HepG2 (cell line): ENCODE measurements around the gene CDCP2. TPM values are rescaled to one million over a fixed set of nuclear protein-coding genes. Genes with fewer than 3 reads are reported as not detected.

Source experiments
- ATAC-seq: fragments of 200-7000 bp; cut with Tn5 transposase; 3 replicates; pipeline ENCODE4 v1.9.1; 2020; ENCODE audit warnings: mild to moderate bottlenecking, moderate library complexity
- Bru-seq: library from RNA; stranded (reverse); fragments of 400-500 nt; gene quantifications from one replicate; lab custom pipeline; 2021; lab: Mats Ljungman, UMichigan
- BruChase-seq, 2 experiments: library from RNA; stranded (reverse); fragments of 400-500 nt; gene quantifications; one replicate each; lab custom pipeline; 2021; lab: Mats Ljungman, UMichigan
- BruUV-seq: library from RNA; stranded (reverse); fragments of 400-500 nt; replicated peaks from 2 replicates; lab custom pipeline; 2021; lab: Mats Ljungman, UMichigan
- CTCF ChIA-PET: fragments of 300-600 bp; formaldehyde crosslinking; extraction: SDS; loops from one replicate; lab custom pipeline; 2021; ENCODE audit warnings: low total read pairs, inconsistent platforms, low intra/inter-chr PET ratio; lab: Yijun Ruan, JAX
- POLR2A ChIA-PET: fragments of 350-600 bp; sonication (Branson Sonifier 250); formaldehyde crosslinking; loops from one replicate; lab custom pipeline; 2020; ENCODE audit warnings: antibody characterized with exemption, inconsistent platforms; lab: Yijun Ruan, JAX
- DNase-seq: peaks from one replicate; pipeline ENCODE4 v3.0.0-alpha.2; 2015; ENCODE audit warnings: low spot score
- FAIRE-seq: peaks from 3 replicates; lab custom pipeline; 2011; peaks lifted over from hg19 to GRCh38; lab: Jason Lieb, UNC
- H2AFZ ChIP-seq: one replicate; pipeline ENCODE4 v1.6.1; 2011; ENCODE audit warnings: low read length, inconsistent platforms
- H3K27ac ChIP-seq: fragments of 300-600 bp; 3 replicates; pipeline ENCODE4 v1.8.0; 2011; ENCODE audit warnings: mixed run types, mild to moderate bottlenecking, mixed read lengths, low read length, inconsistent platforms; ENCODE audit not compliant: insufficient read depth; ENCODE audit errors: extremely low read length
- H3K27me3 ChIP-seq, 2 experiments: fragments of 200-600 bp in 1 of 2; 2 replicates in 1 of 2; 3 replicates in 1 of 2; pipeline versions ENCODE4 v1.6.0 to v1.8.0; 2011; ENCODE audit warnings: low read length in 2 of 2, mild to moderate bottlenecking in 2 of 2, moderate library complexity in 2 of 2, inconsistent platforms in 1 of 2; ENCODE audit not compliant: insufficient read depth in 2 of 2, control insufficient read depth in 1 of 2
- H3K36me3 ChIP-seq, 2 experiments: fragments of 200-600 bp in 1 of 2; replicated peaks in 1 of 2; 2 replicates in 1 of 2; 3 replicates in 1 of 2; pipeline versions ENCODE4 v1.5.1 to v1.8.0; 2011; ENCODE audit warnings: low read length in 2 of 2, inconsistent platforms in 1 of 2; ENCODE audit not compliant: insufficient read depth in 2 of 2, control insufficient read depth in 1 of 2
- H3K4me1 ChIP-seq: 2 replicates; pipeline ENCODE4 v1.5.1; 2012; ENCODE audit warnings: low read length, inconsistent platforms; ENCODE audit not compliant: insufficient read depth
- H3K4me2 ChIP-seq: 2 replicates; pipeline ENCODE4 v1.6.0; 2011; ENCODE audit warnings: low read depth, low read length, inconsistent platforms
- H3K4me3 ChIP-seq, 3 experiments: fragments of 200-600 bp in 1 of 3; sonication (generic), shearing (Covaris generic) in 1 of 3; replicated peaks in 1 of 3; 2 replicates each; pipeline ENCODE4 v1.5.1; 2011 to 2016; ENCODE audit warnings: low read length in 3 of 3, inconsistent platforms in 2 of 3, low read depth in 2 of 3, mild to moderate bottlenecking in 2 of 3, control low read depth in 1 of 3, mixed read lengths in 1 of 3; ENCODE audit not compliant: insufficient read depth in 1 of 3
- H3K79me2 ChIP-seq: one replicate; pipeline ENCODE4 v1.6.1; 2011; ENCODE audit warnings: low read length, inconsistent platforms; ENCODE audit not compliant: insufficient read depth
- H3K9ac ChIP-seq: 2 replicates; pipeline ENCODE4 v1.6.0; 2011; ENCODE audit warnings: mild to moderate bottlenecking, low read depth, low read length, inconsistent platforms; ENCODE audit not compliant: insufficient read depth
- H3K9me3 ChIP-seq: 2 replicates; pipeline ENCODE4 v1.5.1; 2012; ENCODE audit warnings: mild to moderate bottlenecking, low read length
- H4K20me1 ChIP-seq: 2 replicates; pipeline ENCODE4 v1.6.0; 2011; ENCODE audit warnings: inconsistent platforms, mild to moderate bottlenecking, low read length, moderate library complexity; ENCODE audit not compliant: insufficient read depth
- CENPT ChIP-seq: sonication (generic); formaldehyde crosslinking; IDR thresholded peaks from 2 replicates; pipeline ENCODE4 v1.8.0; 2022; ENCODE audit warnings: low read depth, mild to moderate bottlenecking, moderate library complexity, missing genetic modification reagents
- MEIS1 ChIP-seq: sonication (generic); formaldehyde crosslinking; IDR thresholded peaks from 2 replicates; pipeline ENCODE4 v1.9.0; 2021; ENCODE audit warnings: mild to moderate bottlenecking, missing genetic modification reagents, moderate library complexity, borderline replicate concordance
- MEIS2 ChIP-seq: sonication (generic); formaldehyde crosslinking; IDR thresholded peaks from 2 replicates; pipeline ENCODE4 v1.9.0; 2021; ENCODE audit warnings: mild to moderate bottlenecking, missing genetic modification reagents
- SNAPC4 ChIP-seq: sonication (generic); formaldehyde crosslinking; IDR thresholded peaks from 2 replicates; pipeline ENCODE4 v1.4.0; 2020; ENCODE audit warnings: mild to moderate bottlenecking, missing genetic modification reagents
- SP2 ChIP-seq: sonication (generic); formaldehyde crosslinking; IDR thresholded peaks from 2 replicates; pipeline ENCODE4 v1.5.1; 2020; ENCODE audit warnings: mild to moderate bottlenecking, missing genetic modification reagents
- ZNF142 ChIP-seq: sonication (generic); formaldehyde crosslinking; IDR thresholded peaks from 2 replicates; pipeline ENCODE4 v1.4.0; 2020; ENCODE audit warnings: missing genetic modification reagents
- ZNF180 ChIP-seq: sonication (generic); formaldehyde crosslinking; IDR thresholded peaks from 2 replicates; pipeline ENCODE4 v1.4.0; 2020; ENCODE audit warnings: low read depth, missing genetic modification reagents, borderline replicate concordance
- ZNF75D ChIP-seq: sonication (generic); formaldehyde crosslinking; IDR thresholded peaks from 2 replicates; pipeline ENCODE4 v1.8.1; 2023; ENCODE audit warnings: missing genetic modification reagents, mild to moderate bottlenecking, borderline replicate concordance
- ZNF777 ChIP-seq: sonication (generic); formaldehyde crosslinking; IDR thresholded peaks from 2 replicates; pipeline ENCODE4 v1.4.0; 2020; ENCODE audit warnings: missing genetic modification reagents
- WGBS: methylation state at CpG from one replicate; pipeline ENCODE4 v1.1.6; 2017; ENCODE audit warnings: low lambda C conversion rate; 5-methylcytosine and 5-hydroxymethylcytosine counted together
- in situ Hi-C: cut with HindIII; loops from 2 replicates; pipeline ENCODE4 v1.10.0; 2017; ENCODE audit warnings: low pct_unique_long_range_greater_than_20kb; ENCODE audit not compliant: extremely low pct_ligation_motif_present
- intact Hi-C: fragments of 100-400 bp; cut with micrococcal nuclease; formaldehyde crosslinking; loops from one replicate; pipeline ENCODE4 v1.10.0; 2022; ENCODE audit not compliant: unreplicated experiment
- long read RNA-seq, 2 experiments: library from RNA in 1 of 2; library from polyadenylated mRNA in 1 of 2; stranded (forward) in 1 of 2; unstranded in 1 of 2; transcript quantifications; one replicate each; pipeline ENCODE4 v2.0.0, GENCODE V29; 2019 to 2022
- polyA minus RNA-seq, 3 experiments: library from RNA; depleted of rRNA, polyadenylated mRNA; stranded (reverse); fragments of >200 nt; gene quantifications; 2 replicates each; pipeline ENCODE4 v1.2.3, GENCODE V29; 2011; ENCODE audit warnings: low replicate concordance in 1 of 3
- polyA plus RNA-seq, 8 experiments: library from polyadenylated mRNA; depleted of rRNA in 3 of 8; stranded (reverse) in 7 of 8; unstranded in 1 of 8; fragments of >200 nt; fragmentation: Illumina TruSeq in 4 of 8; extraction: Trizol in 4 of 8; gene quantifications; 2 replicates each; pipeline versions ENCODE4 v1.2.1 to v1.2.3, GENCODE V29; 2011 to 2016; ENCODE audit warnings: low read depth in 4 of 8, missing spikeins in 1 of 8, mixed read lengths in 1 of 8; ENCODE audit not compliant: insufficient read depth in 1 of 8
- total RNA-seq, 5 experiments: library from RNA; depleted of rRNA; stranded (reverse); fragments of >200 nt; fragmentation: Illumina TruSeq; extraction: Trizol; gene quantifications; 2 replicates each; pipeline ENCODE4 v1.2.3, GENCODE V29; 2016; ENCODE audit warnings: low read depth in 1 of 5

Gene CDCP2
- total RNA-seq (2016; rRNA removed; fragmentation: Illumina TruSeq; extraction: Trizol), result not detected in 2 replicates
- total RNA-seq (2016; cell fraction: cytosol; rRNA removed; fragmentation: Illumina TruSeq; extraction: Trizol; ENCODE audit: low read depth), result not detected in 2 replicates
- total RNA-seq (2016; cell fraction: insoluble cytoplasmic fraction; rRNA removed; fragmentation: Illumina TruSeq; extraction: Trizol), result not detected in 2 replicates
- total RNA-seq (2016; cell fraction: membrane; rRNA removed; fragmentation: Illumina TruSeq; extraction: Trizol), result not detected in 2 replicates
- total RNA-seq (2016; cell fraction: nucleus; rRNA removed; fragmentation: Illumina TruSeq; extraction: Trizol), result not detected in 2 replicates
- polyA plus RNA-seq (2011; rRNA removed), result 0.03 TPM in 1 of 2 replicates, not detected in the other
- polyA plus RNA-seq (2011; cell fraction: cytosol; rRNA removed), result not detected in 2 replicates
- polyA plus RNA-seq (2011; cell fraction: nucleus; rRNA removed), result not detected in 2 replicates
- polyA plus RNA-seq (2012), result not detected in 2 replicates
- polyA plus RNA-seq (2016; cell fraction: cytosol; fragmentation: Illumina TruSeq; extraction: Trizol; ENCODE audit: low read depth), result not detected in 2 replicates
- polyA plus RNA-seq (2016; cell fraction: insoluble cytoplasmic fraction; fragmentation: Illumina TruSeq; extraction: Trizol; ENCODE audit: low read depth), result not detected in 2 replicates
- polyA plus RNA-seq (2016; cell fraction: membrane; fragmentation: Illumina TruSeq; extraction: Trizol; ENCODE audit: low read depth), result not detected in 2 replicates
- not detected in 2 replicates for polyA plus RNA-seq (2016; cell fraction: nucleus; fragmentation: Illumina TruSeq; extraction: Trizol; ENCODE audit: insufficient read depth, low read depth)
- not detected in 2 replicates for polyA minus RNA-seq (2011; rRNA and poly(A)+ RNA removed; ENCODE audit: low replicate concordance)
- not detected in 2 replicates for polyA minus RNA-seq (2011; cell fraction: cytosol; rRNA and poly(A)+ RNA removed)
- not detected in 2 replicates for polyA minus RNA-seq (2011; cell fraction: nucleus; rRNA and poly(A)+ RNA removed)
- Bru-seq, nascent RNA, result not detected
- BruChase-seq, experiment 1, labeled RNA remaining after a 6-hour chase, result not detected
- percentile 21 among the genes with signal in this experiment for BruChase-seq, experiment 2, labeled RNA remaining after a 2-hour chase
- long read RNA-seq, experiment 1, result 0 reads
- long read RNA-seq, experiment 2, result 0 reads

DNA sequence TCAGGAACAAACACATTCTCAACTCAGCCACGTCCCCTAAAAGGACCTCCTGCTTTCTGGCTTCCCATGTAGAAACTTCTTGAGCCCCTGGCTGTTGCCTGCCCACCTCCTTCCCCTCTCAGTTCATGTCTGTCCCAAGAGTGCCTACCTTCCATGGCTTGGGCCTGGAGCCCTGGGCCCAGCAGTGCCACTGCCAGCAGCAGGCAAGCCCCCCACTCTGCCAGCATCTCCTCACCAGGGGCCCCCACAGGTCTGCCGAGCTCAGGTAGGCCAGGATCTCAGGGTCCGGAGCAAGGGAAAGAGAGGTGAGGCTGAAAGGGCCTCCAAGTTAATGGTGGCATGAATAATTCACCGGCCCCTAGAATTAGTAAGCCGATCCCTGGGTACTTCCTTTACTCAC, at the start of gene CDCP2:
Gene CDCP2 (minus strand): TSS at position 305 of the 400 bp plus-strand sequence. CDS start 78 bp downstream, at position 227.
- H3K4me2 ChIP-seq, result peak within 1 kb of the TSS; percentile 45
- BruUV-seq, result no TSS peak
- POLR2A ChIA-PET, result no interaction called here
- TF ChIP-seq MEIS2 (CRISPR knock-in tag), result no peak
- no peak for TF ChIP-seq SP2 (CRISPR knock-in tag)
- no peak for TF ChIP-seq ZNF142 (CRISPR knock-in tag)
- TF ChIP-seq MEIS1 (CRISPR knock-in tag), result no peak
- no peak for TF ChIP-seq ZNF75D
- TF ChIP-seq ZNF180 (CRISPR knock-in tag), result no peak
- TF ChIP-seq CENPT (CRISPR knock-in tag), result no peak
- TF ChIP-seq ZNF777, result no peak
- no peak for TF ChIP-seq SNAPC4 (CRISPR knock-in tag)

More for the DNA sequence above, at the start of gene CDCP2:
- Histone ChIP-seq H3K27ac (no peak within 1 kb of the TSS), H3K36me3 (no peaks in the 10 kb centered on the region), H3K9me3 (no peaks in the 10 kb centered on the region), H2AFZ (no peak within 1 kb of the TSS), H3K27me3 (peaks cover 0 to 1% of the 10 kb centered on the region in 2 experiments; a peak in 2 of 5 replicates), H3K4me1 (peaks cover 11% of the 10 kb centered on the region), H4K20me1 (no peaks in the 10 kb centered on the region), H3K9ac (no peak within 1 kb of the TSS), H3K79me2 (no peaks in the 10 kb centered on the region), H3K4me3 (peak within 1 kb of the TSS in 1 of 3 experiments; percentile 11; a peak in 1 of 6 replicates)
- 89% methylated on average over 5 of the region's 5 CpGs for WGBS
- DNase-seq (no peak), ATAC-seq (no peak), FAIRE-seq (no peak)
- in situ Hi-C loops (no loop called here), intact Hi-C loops (no loop called here)
- CTCF ChIA-PET, result no interaction called here
